H1 (cell line): ENCODE measurements around the gene TUNAR. TPM values are rescaled to one million over a fixed set of nuclear protein-coding genes. Genes with fewer than 3 reads are reported as not detected.

Source experiments
- SP4 ChIP-seq: IDR thresholded peaks from 2 replicates; pipeline ENCODE4 v1.6.1; 2012; ENCODE audit warnings: low read length, inconsistent platforms
- YY1 ChIP-seq: IDR thresholded peaks from 2 replicates; pipeline ENCODE4 v1.6.1; 2011; ENCODE audit warnings: low read depth, mild to moderate bottlenecking, low read length
- polyA plus RNA-seq, 7 experiments: library from polyadenylated mRNA; depleted of rRNA in 3 of 7; stranded (reverse) in 5 of 7; unstranded in 2 of 7; fragments of >200 nt in 5 of 7; fragments of 200-250 nt in 2 of 7; gene quantifications; 1 replicate in 5 of 7; 2 replicates in 1 of 7; 4 replicates in 1 of 7; pipeline versions ENCODE4 v1.2.1 to v1.2.3, GENCODE V29; 2011 to 2013; ENCODE audit warnings: missing spikeins in 2 of 7, mixed read lengths in 2 of 7
- total RNA-seq: library from RNA; stranded (reverse); fragmentation: NEBNext Ultra II Directional; extraction: Animal tissue kit (Norgen Biotek cat#: 25700); gene quantifications from 2 replicates; pipeline ENCODE4 v1.2.1, GENCODE V29; 2021

Gene TUNAR
- total and polyA plus RNA-seq, 2 of the 8 experiments (the other 6 are each of a cell fraction or from before 2014, with no cell fraction given) = 12.8 to 63.9 TPM

DNA sequence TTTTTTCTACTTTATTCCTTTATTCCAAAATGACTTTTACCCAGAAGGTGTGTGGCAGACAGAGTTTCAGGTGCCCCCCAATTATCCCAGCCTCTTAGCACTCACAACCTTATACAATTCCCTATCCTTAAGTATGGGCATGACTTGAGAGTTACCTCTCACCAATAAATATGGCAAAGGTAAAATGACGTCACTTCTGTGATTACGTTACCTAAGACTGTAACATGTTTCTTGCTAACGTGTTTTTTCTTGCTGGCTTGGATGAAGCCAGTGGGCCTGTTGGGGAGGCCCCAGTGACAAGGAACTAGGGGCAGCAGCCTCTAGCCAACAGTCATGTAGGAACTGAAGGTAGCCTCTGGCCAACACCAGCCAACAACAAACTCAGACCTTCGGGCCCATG lies 13.3 kb upstream of the TUNAR start (continued):
- TF ChIP-seq YY1 = no peak
- TF ChIP-seq SP4 = no peak
